Measurements from ENCODE around the gene TRPM4. TPM values are rescaled to one million over a fixed set of nuclear protein-coding genes. Genes with fewer than 3 reads are reported as not detected.
A peak's percentile ranks its signal among the peaks of the same experiment; 100 is the strongest.

The TRPM4 gene
- total and polyA plus RNA-seq, 2 of the 13 experiments (the other 11 are each of a cell fraction or from before 2014, with no cell fraction given), result 1.9 to 4.3 TPM

DNA sequence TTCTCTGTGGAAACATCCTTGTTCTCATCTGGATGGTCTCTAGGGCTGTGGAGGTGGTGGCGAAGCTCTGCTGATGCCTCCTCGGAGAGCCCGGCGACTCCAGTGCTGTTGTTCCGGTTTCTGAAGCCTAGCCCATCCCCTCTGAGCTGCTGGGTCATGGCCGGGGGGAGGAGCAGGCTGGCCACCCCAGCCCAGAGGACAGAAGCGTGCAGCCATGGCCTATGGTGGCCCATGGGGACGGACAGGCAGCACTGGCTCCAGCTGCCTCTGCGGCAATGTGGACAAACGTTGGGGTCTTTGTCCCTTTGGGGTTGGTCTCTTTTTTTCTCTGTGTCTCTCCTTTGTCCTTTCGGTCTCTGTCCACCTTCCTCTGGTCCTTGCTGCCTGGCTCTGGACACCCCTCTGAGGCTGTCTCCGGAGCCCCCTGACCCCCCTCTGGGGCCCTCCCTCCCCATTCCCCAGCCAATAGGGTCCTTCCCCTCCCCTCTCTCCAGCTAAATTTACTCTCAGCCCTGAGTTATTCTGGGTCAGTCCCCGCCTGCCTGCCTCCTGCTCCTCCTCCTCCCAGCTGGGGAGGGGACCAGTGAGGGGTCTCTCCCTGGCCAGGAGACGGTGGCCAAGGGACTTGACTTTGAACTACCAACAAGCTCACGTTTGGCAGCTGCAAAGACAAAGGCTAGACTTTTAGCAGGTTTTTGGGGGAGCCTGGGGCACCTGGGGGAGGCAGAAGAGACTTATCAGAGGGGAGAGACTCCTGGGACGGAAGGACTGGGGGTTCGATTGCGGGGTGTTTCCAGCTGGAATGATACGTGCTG lies 2.4 kb upstream of the TRPM4 start, which contains the start of gene HRC (continued):
- TF ChIP-seq, protein P1, sequence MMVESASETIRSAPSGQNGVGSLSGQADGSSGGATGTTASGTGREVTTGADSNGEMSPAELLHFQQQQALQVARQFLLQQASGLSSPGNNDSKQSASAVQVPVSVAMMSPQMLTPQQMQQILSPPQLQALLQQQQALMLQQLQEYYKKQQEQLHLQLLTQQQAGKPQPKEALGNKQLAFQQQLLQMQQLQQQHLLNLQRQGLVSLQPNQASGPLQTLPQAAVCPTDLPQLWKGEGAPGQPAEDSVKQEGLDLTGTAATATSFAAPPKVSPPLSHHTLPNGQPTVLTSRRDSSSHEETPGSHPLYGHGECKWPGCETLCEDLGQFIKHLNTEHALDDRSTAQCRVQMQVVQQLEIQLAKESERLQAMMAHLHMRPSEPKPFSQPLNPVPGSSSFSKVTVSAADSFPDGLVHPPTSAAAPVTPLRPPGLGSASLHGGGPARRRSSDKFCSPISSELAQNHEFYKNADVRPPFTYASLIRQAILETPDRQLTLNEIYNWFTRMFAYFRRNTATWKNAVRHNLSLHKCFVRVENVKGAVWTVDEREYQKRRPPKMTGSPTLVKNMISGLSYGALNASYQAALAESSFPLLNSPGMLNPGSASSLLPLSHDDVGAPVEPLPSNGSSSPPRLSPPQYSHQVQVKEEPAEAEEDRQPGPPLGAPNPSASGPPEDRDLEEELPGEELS (CRISPR knock-in tag; IDR thresholded peaks at IDR 0.05), result peak; percentile 21; the same call in 1 of the 2 replicates
- TF ChIP-seq ZNF335 (CRISPR knock-in tag; IDR thresholded peaks at IDR 0.05) (peak; percentile 68; the same call in 1 of the 2 replicates), YY1 (IDR thresholded peaks at IDR 0.05; ENCODE audit: insufficient read depth, insufficient replicate concordance, low read depth, low read length) (peak; percentile 71), MYC (CRISPR knock-in tag; IDR thresholded peaks at IDR 0.05; ENCODE audit: borderline replicate concordance) (peak; percentile 61; the same call in 1 of the 2 replicates), ZNF768 (CRISPR knock-in tag; IDR thresholded peaks at IDR 0.05) (peak; percentile 30; the same call in 1 of the 2 replicates), KAT8 (CRISPR knock-in tag; IDR thresholded peaks at IDR 0.05) (peak; percentile 76), FOXA3 (CRISPR knock-in tag; IDR thresholded peaks at IDR 0.05) (peak; percentile 29; the same call in 1 of the 2 replicates), YEATS4 (CRISPR knock-in tag; IDR thresholded peaks at IDR 0.05; ENCODE audit: borderline replicate concordance) (no peak), ZKSCAN1 (IDR thresholded peaks at IDR 0.05; ENCODE audit: low read length) (no peak), ZNF331 (CRISPR knock-in tag; IDR thresholded peaks at IDR 0.05) (peak; percentile 92), SIN3A (IDR thresholded peaks at IDR 0.05; ENCODE audit: borderline replicate concordance, low read depth, low read length) (peak; percentile 33; the same call in 1 of the 2 replicates), PAF1 (CRISPR knock-in tag; IDR thresholded peaks at IDR 0.05) (no peak), ZSCAN25 (CRISPR knock-in tag; IDR thresholded peaks at IDR 0.05) (peak; percentile 38; the same call in 1 of the 2 replicates), MAF1 (CRISPR knock-in tag; IDR thresholded peaks at IDR 0.05; ENCODE audit: borderline replicate concordance) (no peak), ZNF430 (CRISPR knock-in tag; IDR thresholded peaks at IDR 0.05) (peak; percentile 49; the same call in 1 of the 2 replicates), FOXK1 (CRISPR knock-in tag; IDR thresholded peaks at IDR 0.05; ENCODE audit: borderline replicate concordance, low read depth) (peak; percentile 79; the same call in 1 of the 2 replicates)
- TF ChIP-seq, protein P2, sequence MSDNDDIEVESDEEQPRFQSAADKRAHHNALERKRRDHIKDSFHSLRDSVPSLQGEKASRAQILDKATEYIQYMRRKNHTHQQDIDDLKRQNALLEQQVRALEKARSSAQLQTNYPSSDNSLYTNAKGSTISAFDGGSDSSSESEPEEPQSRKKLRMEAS (IDR thresholded peaks at IDR 0.05), result peak; percentile 65
- TF ChIP-seq, protein P3, sequence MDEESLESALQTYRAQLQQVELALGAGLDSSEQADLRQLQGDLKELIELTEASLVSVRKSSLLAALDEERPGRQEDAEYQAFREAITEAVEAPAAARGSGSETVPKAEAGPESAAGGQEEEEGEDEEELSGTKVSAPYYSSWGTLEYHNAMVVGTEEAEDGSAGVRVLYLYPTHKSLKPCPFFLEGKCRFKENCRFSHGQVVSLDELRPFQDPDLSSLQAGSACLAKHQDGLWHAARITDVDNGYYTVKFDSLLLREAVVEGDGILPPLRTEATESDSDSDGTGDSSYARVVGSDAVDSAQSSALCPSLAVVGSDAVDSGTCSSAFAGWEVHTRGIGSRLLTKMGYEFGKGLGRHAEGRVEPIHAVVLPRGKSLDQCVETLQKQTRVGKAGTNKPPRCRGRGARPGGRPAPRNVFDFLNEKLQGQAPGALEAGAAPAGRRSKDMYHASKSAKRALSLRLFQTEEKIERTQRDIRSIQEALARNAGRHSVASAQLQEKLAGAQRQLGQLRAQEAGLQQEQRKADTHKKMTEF (CRISPR knock-in tag; IDR thresholded peaks at IDR 0.05), result 0 out of 2 replicates have a peak, but pooled peaks have one; percentile 47
- TF ChIP-seq, protein P4, sequence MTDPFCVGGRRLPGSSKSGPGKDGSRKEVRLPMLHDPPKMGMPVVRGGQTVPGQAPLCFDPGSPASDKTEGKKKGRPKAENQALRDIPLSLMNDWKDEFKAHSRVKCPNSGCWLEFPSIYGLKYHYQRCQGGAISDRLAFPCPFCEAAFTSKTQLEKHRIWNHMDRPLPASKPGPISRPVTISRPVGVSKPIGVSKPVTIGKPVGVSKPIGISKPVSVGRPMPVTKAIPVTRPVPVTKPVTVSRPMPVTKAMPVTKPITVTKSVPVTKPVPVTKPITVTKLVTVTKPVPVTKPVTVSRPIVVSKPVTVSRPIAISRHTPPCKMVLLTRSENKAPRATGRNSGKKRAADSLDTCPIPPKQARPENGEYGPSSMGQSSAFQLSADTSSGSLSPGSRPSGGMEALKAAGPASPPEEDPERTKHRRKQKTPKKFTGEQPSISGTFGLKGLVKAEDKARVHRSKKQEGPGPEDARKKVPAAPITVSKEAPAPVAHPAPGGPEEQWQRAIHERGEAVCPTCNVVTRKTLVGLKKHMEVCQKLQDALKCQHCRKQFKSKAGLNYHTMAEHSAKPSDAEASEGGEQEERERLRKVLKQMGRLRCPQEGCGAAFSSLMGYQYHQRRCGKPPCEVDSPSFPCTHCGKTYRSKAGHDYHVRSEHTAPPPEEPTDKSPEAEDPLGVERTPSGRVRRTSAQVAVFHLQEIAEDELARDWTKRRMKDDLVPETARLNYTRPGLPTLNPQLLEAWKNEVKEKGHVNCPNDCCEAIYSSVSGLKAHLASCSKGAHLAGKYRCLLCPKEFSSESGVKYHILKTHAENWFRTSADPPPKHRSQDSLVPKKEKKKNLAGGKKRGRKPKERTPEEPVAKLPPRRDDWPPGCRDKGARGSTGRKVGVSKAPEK (CRISPR knock-in tag; IDR thresholded peaks at IDR 0.05; ENCODE audit: borderline replicate concordance), result no peak

All from HepG2 (cell line).